OCI-LY3 (cell line): ENCODE data around the gene RPS6KA4.
A peak's percentile ranks its signal among the peaks of the same experiment; 100 is the strongest.

Experiments
- H2AFZ ChIP-seq: fragments of 200-600, 300-600 bp; shearing (Covaris generic); 2 replicates; pipeline ENCODE4 v1.6.0; 2014; ENCODE audit warnings: antibody characterized with exemption, low read depth, low read length
- H3K27ac ChIP-seq: fragments of 200-600, 300-600 bp; sonication (generic); 2 replicates; pipeline ENCODE4 v1.5.1; 2014; ENCODE audit warnings: mild to moderate bottlenecking, low read length, moderate library complexity, mixed read lengths
- H3K27me3 ChIP-seq: fragments of 200-600, 300-600 bp; sonication (generic); 2 replicates; pipeline ENCODE4 v1.6.1; 2014; ENCODE audit warnings: low read depth, low read length, mixed read lengths
- H3K36me3 ChIP-seq: fragments of 200-600, 300-600 bp; sonication (generic); replicated peaks from 2 replicates; pipeline ENCODE3; 2014; ENCODE audit warnings: low read depth, low read length, mixed read lengths
- H3K4me1 ChIP-seq: fragments of 300-600, 200-600 bp; sonication (generic); 2 replicates; pipeline ENCODE4 v1.6.1; 2014; ENCODE audit warnings: low read length, mixed read lengths
- H3K4me2 ChIP-seq: fragments of 200-600, 300-600 bp; sonication (generic); 2 replicates; pipeline ENCODE4 v1.6.1; 2014; ENCODE audit warnings: low read length, mixed read lengths
- H3K4me3 ChIP-seq: fragments of 300-600, 200-600 bp; sonication (generic); 2 replicates; pipeline ENCODE4 v1.5.1; 2014; ENCODE audit warnings: antibody characterized with exemption, mild to moderate bottlenecking, low read length, moderate library complexity
- H3K79me2 ChIP-seq: fragments of 300-600, 200-600 bp; shearing (Covaris generic); 2 replicates; pipeline ENCODE4 v1.6.1; 2014; ENCODE audit warnings: mild to moderate bottlenecking, low read length, mixed read lengths
- H3K9ac ChIP-seq: fragments of 300-600, 200-600 bp; shearing (Covaris generic); 2 replicates; pipeline ENCODE4 v1.6.0; 2014; ENCODE audit warnings: mild to moderate bottlenecking, low read length, moderate library complexity
- H3K9me3 ChIP-seq: fragments of 200-600, 300-600 bp; shearing (Covaris generic); 2 replicates; pipeline ENCODE4 v1.6.1; 2014; ENCODE audit warnings: low read length, mixed read lengths; ENCODE audit not compliant: insufficient read depth
- H4K20me1 ChIP-seq: fragments of 200-600, 300-600 bp; sonication (generic); 2 replicates; pipeline ENCODE4 v1.6.1; 2016; ENCODE audit warnings: low read length, mixed read lengths; ENCODE audit not compliant: insufficient read depth
- EZH2phosphoT487 ChIP-seq: fragments of 200-600 bp; shearing (Covaris generic); IDR thresholded peaks from 2 replicates; pipeline ENCODE4 v1.6.1; 2018; ENCODE audit warnings: antibody characterized with exemption, mixed run types, low read depth
- TF ChIP-seq, protein P1 (sequence below): fragments of 200-600, 300-600 bp; sonication (generic); IDR thresholded peaks from 2 replicates; pipeline ENCODE4 v1.5.1; 2014; ENCODE audit warnings: antibody characterized with exemption, low read length, low read depth

The RPS6KA4 gene

GRCh38 chr11:64342869-64343745, 15.9 kb upstream of the RPS6KA4 start:
- Histone ChIP-seq H4K20me1 (peaks cover 22% of the 10 kb centered on the region), H3K4me3 (no peak overlapping the region), H3K4me1 (peaks cover 35% of the 10 kb centered on the region), H3K79me2 (peaks cover 17% of the 10 kb centered on the region), H3K4me2 (no peak overlapping the region), H3K27ac (no peak overlapping the region), H3K9me3 (no peaks in the 10 kb centered on the region), H2AFZ (no peak overlapping the region), H3K9ac (no peak overlapping the region), H3K36me3 (peaks cover 56% of the 10 kb centered on the region), H3K27me3 (no peaks in the 10 kb centered on the region)
- TF ChIP-seq, protein P1, sequence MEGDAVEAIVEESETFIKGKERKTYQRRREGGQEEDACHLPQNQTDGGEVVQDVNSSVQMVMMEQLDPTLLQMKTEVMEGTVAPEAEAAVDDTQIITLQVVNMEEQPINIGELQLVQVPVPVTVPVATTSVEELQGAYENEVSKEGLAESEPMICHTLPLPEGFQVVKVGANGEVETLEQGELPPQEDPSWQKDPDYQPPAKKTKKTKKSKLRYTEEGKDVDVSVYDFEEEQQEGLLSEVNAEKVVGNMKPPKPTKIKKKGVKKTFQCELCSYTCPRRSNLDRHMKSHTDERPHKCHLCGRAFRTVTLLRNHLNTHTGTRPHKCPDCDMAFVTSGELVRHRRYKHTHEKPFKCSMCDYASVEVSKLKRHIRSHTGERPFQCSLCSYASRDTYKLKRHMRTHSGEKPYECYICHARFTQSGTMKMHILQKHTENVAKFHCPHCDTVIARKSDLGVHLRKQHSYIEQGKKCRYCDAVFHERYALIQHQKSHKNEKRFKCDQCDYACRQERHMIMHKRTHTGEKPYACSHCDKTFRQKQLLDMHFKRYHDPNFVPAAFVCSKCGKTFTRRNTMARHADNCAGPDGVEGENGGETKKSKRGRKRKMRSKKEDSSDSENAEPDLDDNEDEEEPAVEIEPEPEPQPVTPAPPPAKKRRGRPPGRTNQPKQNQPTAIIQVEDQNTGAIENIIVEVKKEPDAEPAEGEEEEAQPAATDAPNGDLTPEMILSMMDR = no peak
- TF ChIP-seq EZH2phosphoT487 = no peak

- no peak overlapping the region for H2AFZ ChIP-seq
- H3K4me1 ChIP-seq = peaks cover 26% of the 10 kb centered on the region
- no peak overlapping the region for H3K4me3 ChIP-seq
- no peak overlapping the region for H3K4me2 ChIP-seq
- peaks cover 15% of the 10 kb centered on the region for H3K79me2 ChIP-seq
- peaks cover 53% of the 10 kb centered on the region for H3K36me3 ChIP-seq
- no peak overlapping the region for H3K27ac ChIP-seq
- no peak for TF ChIP-seq EZH2phosphoT487
- TF ChIP-seq, protein P1 = peak; percentile 36
- H3K27me3 ChIP-seq = no peaks in the 10 kb centered on the region
- no peaks in the 10 kb centered on the region for H3K9me3 ChIP-seq
- H4K20me1 ChIP-seq = peaks cover 22% of the 10 kb centered on the region
- H3K9ac ChIP-seq = no peak overlapping the region
These were observed 15.0 kb upstream of the RPS6KA4 start for GRCh38 chr11:64343767-64344559.

DNA sequence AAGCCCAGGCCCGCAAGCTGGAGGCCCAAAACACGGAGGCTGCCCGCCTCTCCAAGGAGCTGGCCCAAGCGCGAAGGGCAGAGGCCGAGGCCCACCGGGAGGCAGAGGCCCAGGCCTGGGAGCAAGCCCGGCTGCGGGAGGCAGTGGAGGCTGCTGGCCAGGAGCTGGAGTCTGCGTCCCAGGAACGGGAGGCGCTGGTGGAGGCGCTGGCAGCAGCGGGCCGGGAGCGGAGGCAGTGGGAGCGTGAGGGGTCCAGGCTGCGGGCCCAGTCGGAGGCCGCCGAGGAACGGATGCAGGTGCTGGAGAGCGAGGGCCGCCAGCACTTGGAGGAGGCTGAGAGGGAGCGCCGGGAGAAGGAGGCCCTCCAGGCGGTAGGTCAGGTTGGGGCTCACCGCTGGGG, 14.2 kb upstream of the RPS6KA4 start:
- H3K9ac ChIP-seq = no peak overlapping the region
- TF ChIP-seq, protein P1 = no peak
- TF ChIP-seq EZH2phosphoT487 = no peak
- peaks cover 18% of the 10 kb centered on the region for H3K4me1 ChIP-seq
- H3K9me3 ChIP-seq = no peaks in the 10 kb centered on the region
- H3K4me2 ChIP-seq = no peak overlapping the region
- H3K4me3 ChIP-seq = no peak overlapping the region
- H3K36me3 ChIP-seq = peaks cover 57% of the 10 kb centered on the region
- H2AFZ ChIP-seq = no peak overlapping the region
- H3K27me3 ChIP-seq = no peaks in the 10 kb centered on the region
- no peak overlapping the region for H3K27ac ChIP-seq
- peaks cover 22% of the 10 kb centered on the region for H4K20me1 ChIP-seq
- peaks cover 7% of the 10 kb centered on the region for H3K79me2 ChIP-seq

DNA sequence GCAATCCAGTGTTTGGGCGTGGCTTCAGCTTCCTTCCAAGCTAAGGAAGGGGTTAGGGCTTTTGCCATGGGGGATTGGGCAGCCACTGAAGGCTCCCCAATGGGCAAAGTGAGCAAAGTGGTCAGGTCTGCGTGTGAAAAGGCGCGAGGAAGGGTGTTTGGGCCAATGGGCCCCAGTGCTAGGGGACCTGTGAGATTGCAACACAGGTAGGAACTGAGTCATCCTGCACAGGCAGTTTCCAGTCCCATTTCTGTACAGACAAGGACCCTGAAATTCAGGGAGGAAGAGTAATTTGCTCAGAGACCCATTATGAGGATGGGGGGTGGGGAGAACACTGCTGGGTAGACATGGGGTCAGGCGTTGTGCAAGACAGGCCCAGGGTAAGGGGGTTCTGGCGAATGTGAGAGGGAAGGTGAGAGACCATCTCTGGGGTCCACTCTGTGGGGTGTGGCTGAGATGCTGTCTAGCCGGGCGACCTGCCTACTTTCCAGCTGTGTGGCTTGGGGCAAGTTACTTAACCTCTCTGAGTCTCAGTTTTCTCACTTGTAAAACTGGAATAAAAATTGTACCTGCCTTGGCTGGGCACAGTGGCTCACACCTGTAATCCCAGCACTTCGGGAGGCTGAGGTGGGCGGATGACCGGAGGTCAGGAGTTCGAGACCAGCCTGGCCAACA, 11.6 kb upstream of the RPS6KA4 start:
- Histone ChIP-seq H3K9me3 (no peaks in the 10 kb centered on the region), H3K4me1 (peaks cover 2% of the 10 kb centered on the region; the same call in 1 of the 2 replicates), H3K4me3 (no peak overlapping the region), H3K36me3 (peaks cover 50% of the 10 kb centered on the region), H3K79me2 (no peaks in the 10 kb centered on the region), H4K20me1 (peaks cover 7% of the 10 kb centered on the region), H2AFZ (no peak overlapping the region), H3K4me2 (no peak overlapping the region), H3K27ac (no peak overlapping the region), H3K9ac (no peak overlapping the region), H3K27me3 (no peaks in the 10 kb centered on the region)
- TF ChIP-seq EZH2phosphoT487 = no peak
